Astrocyte (in vitro differentiated cells and primary cell): ENCODE data around the gene HNMT. TPM values are rescaled to one million over a fixed set of nuclear protein-coding genes. Genes with fewer than 3 reads are reported as not detected.

Source experiments
- DNase-seq: peaks from one replicate; pipeline ENCODE4 v3.0.0-alpha.2; 2010; ENCODE audit warnings: low read depth
- FAIRE-seq: peaks from 2 replicates; lab custom pipeline; 2011; peaks lifted over from hg19 to GRCh38; lab: Jason Lieb, UNC
- H2AFZ ChIP-seq: 2 replicates; pipeline ENCODE4 v1.6.0; 2012; ENCODE audit warnings: low read depth, low read length, inconsistent platforms
- H3K27ac ChIP-seq: 2 replicates; pipeline ENCODE4 v1.5.1; 2011; ENCODE audit warnings: low read depth, low read length, inconsistent platforms
- H3K27me3 ChIP-seq: 2 replicates; pipeline ENCODE4 v1.6.0; 2011; ENCODE audit warnings: low read length, inconsistent platforms; ENCODE audit not compliant: insufficient read depth
- H3K36me3 ChIP-seq: 2 replicates; pipeline ENCODE4 v1.5.1; 2011; ENCODE audit warnings: low read length, inconsistent platforms; ENCODE audit not compliant: insufficient read depth
- H3K4me1 ChIP-seq: 2 replicates; pipeline ENCODE4 v1.5.1; 2011; ENCODE audit warnings: low read length, inconsistent platforms; ENCODE audit not compliant: insufficient read depth
- H3K4me2 ChIP-seq: 2 replicates; pipeline ENCODE4 v1.6.0; 2012; ENCODE audit warnings: low read length, inconsistent platforms
- H3K4me3 ChIP-seq: 2 replicates; pipeline ENCODE4 v1.5.1; 2011; ENCODE audit warnings: low read depth, mild to moderate bottlenecking, low read length, inconsistent platforms; ENCODE audit not compliant: insufficient read depth
- H3K79me2 ChIP-seq: 2 replicates; pipeline ENCODE4 v1.6.0; 2012; ENCODE audit warnings: mild to moderate bottlenecking, low read length, inconsistent platforms; ENCODE audit not compliant: insufficient read depth
- H3K9ac ChIP-seq: 2 replicates; pipeline ENCODE4 v1.6.0; 2012; ENCODE audit warnings: mild to moderate bottlenecking, low read length, inconsistent platforms
- H3K9me3 ChIP-seq: 2 replicates; pipeline ENCODE4 v1.5.1; 2012; ENCODE audit warnings: low read depth, mild to moderate bottlenecking, low read length, inconsistent platforms; ENCODE audit not compliant: insufficient read depth
- H4K20me1 ChIP-seq: 2 replicates; pipeline ENCODE4 v1.6.0; 2012; ENCODE audit warnings: low read length, inconsistent platforms; ENCODE audit not compliant: insufficient read depth
- H3K27ac Mint-ChIP-seq: one replicate; pipeline ENCODE4 v1.8.0; 2021; ENCODE audit warnings: mild to moderate bottlenecking, mixed read lengths; ENCODE audit not compliant: unreplicated experiment
- H3K27me3 Mint-ChIP-seq: one replicate; pipeline ENCODE4 v1.8.0; 2021; ENCODE audit warnings: low read depth, mixed read lengths; ENCODE audit not compliant: unreplicated experiment
- H3K36me3 Mint-ChIP-seq: one replicate; pipeline ENCODE4 v1.8.0; 2021; ENCODE audit warnings: low read depth, mixed read lengths; ENCODE audit not compliant: unreplicated experiment
- H3K4me1 Mint-ChIP-seq: one replicate; pipeline ENCODE4 v1.8.0; 2021; ENCODE audit warnings: low read depth, mixed read lengths; ENCODE audit not compliant: unreplicated experiment
- H3K4me3 Mint-ChIP-seq: one replicate; pipeline ENCODE4 v1.8.0; 2021; ENCODE audit warnings: mild to moderate bottlenecking, moderate library complexity, mixed read lengths; ENCODE audit not compliant: unreplicated experiment
- H3K9me3 Mint-ChIP-seq: one replicate; pipeline ENCODE4 v1.8.0; 2021; ENCODE audit warnings: mild to moderate bottlenecking, mixed read lengths; ENCODE audit not compliant: unreplicated experiment
- CTCF ChIP-seq: IDR thresholded peaks from 2 replicates; pipeline ENCODE4 v1.5.1; 2011; ENCODE audit warnings: low read depth, mild to moderate bottlenecking, inconsistent platforms, low read length, moderate library complexity; ENCODE audit not compliant: insufficient read depth
- EZH2 ChIP-seq: IDR thresholded peaks from 2 replicates; pipeline ENCODE4 v1.6.1; 2012; ENCODE audit warnings: mild to moderate bottlenecking, low read length, inconsistent platforms; ENCODE audit not compliant: insufficient read depth
- total RNA-seq: library from RNA; stranded (reverse); gene quantifications from 2 replicates; pipeline ENCODE4 v1.2.1, GENCODE V29; 2021

The HNMT gene
- total RNA-seq, 1 donor from 2014 or later, result 15.3 TPM

- no peak for DNase-seq
- Histone ChIP-seq H3K4me2 (no peak overlapping the region), H3K79me2 (no peaks in the 10 kb centered on the region), H3K9ac (no peak overlapping the region), H4K20me1 (no peaks in the 10 kb centered on the region), H3K4me3 (no peak overlapping the region), H3K36me3 (no peaks in the 10 kb centered on the region), H3K4me1 (no peaks in the 10 kb centered on the region), H3K27ac (no peak overlapping the region), H2AFZ (no peak overlapping the region), H3K9me3 (no peaks in the 10 kb centered on the region), H3K27me3 (no peaks in the 10 kb centered on the region)
- Mint-ChIP-seq H3K27ac (no peak overlapping the region), H3K4me1 (peaks cover 18% of the 10 kb centered on the region), H3K36me3 (no peaks in the 10 kb centered on the region), H3K27me3 (no peaks in the 10 kb centered on the region), H3K9me3 (peaks cover 4% of the 10 kb centered on the region), H3K4me3 (no peak overlapping the region)
- TF ChIP-seq EZH2, result no peak
- no peak for FAIRE-seq
These were observed 26.5 kb upstream of the HNMT start for GRCh38 chr2:137937778-137938177.

DNA sequence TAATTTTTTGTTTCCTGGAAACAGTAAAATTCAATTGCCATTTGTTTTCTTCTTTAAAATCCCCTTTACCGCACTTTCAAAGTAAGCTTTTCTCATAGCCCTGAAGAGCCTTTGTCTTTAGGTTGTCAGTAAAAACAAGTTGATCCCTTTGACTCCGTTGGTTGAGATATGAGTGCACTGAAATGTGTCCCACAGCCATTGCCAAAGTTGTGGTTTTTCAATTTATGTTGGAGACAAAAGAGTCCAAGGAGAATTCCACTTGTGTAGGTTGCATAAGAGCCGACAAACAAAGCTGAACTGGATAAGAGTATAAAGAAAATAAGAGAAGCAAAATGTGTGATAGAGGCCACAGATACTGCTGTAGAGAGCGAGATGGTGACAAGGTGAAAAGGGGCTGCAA is 26.1 kb upstream of the HNMT start:
- FAIRE-seq (no peak), DNase-seq (peak; percentile 92)
- TF ChIP-seq EZH2 (no peak), CTCF (no peak)
- Histone ChIP-seq H2AFZ (no peak overlapping the region), H3K9me3 (no peaks in the 10 kb centered on the region), H3K79me2 (no peaks in the 10 kb centered on the region), H3K36me3 (no peaks in the 10 kb centered on the region), H4K20me1 (no peaks in the 10 kb centered on the region), H3K27me3 (no peaks in the 10 kb centered on the region), H3K9ac (no peak overlapping the region), H3K4me1 (no peaks in the 10 kb centered on the region), H3K27ac (no peak overlapping the region), H3K4me3 (no peak overlapping the region), H3K4me2 (no peak overlapping the region)
- Mint-ChIP-seq H3K4me1 (peaks cover 22% of the 10 kb centered on the region), H3K36me3 (no peaks in the 10 kb centered on the region), H3K4me3 (no peak overlapping the region), H3K9me3 (peaks cover 4% of the 10 kb centered on the region), H3K27ac (no peak overlapping the region), H3K27me3 (no peaks in the 10 kb centered on the region)

GRCh38 chr2:137939026-137939425 is 25.2 kb upstream of the HNMT start:
- H3K79me2 ChIP-seq, result no peaks in the 10 kb centered on the region
- H3K27ac ChIP-seq, result no peak overlapping the region
- Mint-ChIP-seq H3K9me3 (peaks cover 4% of the 10 kb centered on the region), H3K4me1 (peaks cover 23% of the 10 kb centered on the region), H3K27ac (no peak overlapping the region), H3K27me3 (no peaks in the 10 kb centered on the region), H3K36me3 (no peaks in the 10 kb centered on the region), H3K4me3 (no peak overlapping the region)
- no peaks in the 10 kb centered on the region for H3K4me1 ChIP-seq
- FAIRE-seq (no peak), DNase-seq (peak; percentile 34)
- no peak for TF ChIP-seq EZH2
- no peak for TF ChIP-seq CTCF
- no peaks in the 10 kb centered on the region for H3K36me3 ChIP-seq
- H3K9ac ChIP-seq, result no peak overlapping the region
- no peaks in the 10 kb centered on the region for H3K9me3 ChIP-seq
- no peak overlapping the region for H2AFZ ChIP-seq
- no peaks in the 10 kb centered on the region for H4K20me1 ChIP-seq
- H3K4me3 ChIP-seq, result no peak overlapping the region
- no peak overlapping the region for H3K4me2 ChIP-seq
- H3K27me3 ChIP-seq, result no peaks in the 10 kb centered on the region
